PC-9 (cell line): ENCODE measurements around the gene CACNA1I.
"Not testable (repeated sequence)": the region's sequence is repeated elsewhere in the genome, so short reads cannot be mapped to it uniquely, and the experiment has no call there.

ENCODE experiments used
- CTCF ChIP-seq: fragments of 200-600 bp; sonication (generic); conservative IDR thresholded peaks from 2 replicates; pipeline ENCODE4 v1.6.1; 2017; ENCODE audit warnings: mixed run types, antibody characterized with exemption, mild to moderate bottlenecking, moderate library complexity
- EZH2 ChIP-seq: fragments of 200-600 bp; sonication (generic); IDR thresholded peaks from 2 replicates; pipeline ENCODE4 v1.8.0; 2017; ENCODE audit warnings: antibody characterized with exemption, low read depth

DNA sequence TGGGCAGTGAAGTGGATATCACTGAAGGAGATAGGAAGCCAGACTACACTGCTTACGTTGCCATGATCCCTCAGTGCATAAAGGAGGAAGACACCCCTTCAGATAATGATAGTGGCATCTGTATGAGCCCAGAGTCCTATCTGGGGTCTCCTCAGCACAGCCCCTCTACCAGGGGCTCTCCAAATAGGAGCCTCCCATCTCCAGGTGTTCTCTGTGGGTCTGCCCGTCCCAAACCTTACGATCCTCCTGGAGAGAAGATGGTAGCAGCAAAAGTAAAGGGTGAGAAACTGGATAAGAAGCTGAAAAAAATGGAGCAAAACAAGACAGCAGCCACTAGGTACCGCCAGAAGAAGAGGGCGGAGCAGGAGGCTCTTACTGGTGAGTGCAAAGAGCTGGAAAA lies 48.5 kb upstream of the CACNA1I start:
- not testable (repeated sequence) for TF ChIP-seq CTCF, EZH2
